HepG2 (cell line): ENCODE data around the gene FRMD8. TPM values are rescaled to one million over a fixed set of nuclear protein-coding genes. Genes with fewer than 3 reads are reported as not detected.

Experiments used
- CEBPB ChIP-seq: IDR thresholded peaks from 2 replicates; pipeline ENCODE4 v1.6.1; 2011; ENCODE audit warnings: low read depth, low read length, improper control_type of control experiment, borderline replicate concordance
- FOXK1 ChIP-seq: sonication (generic); formaldehyde crosslinking; IDR thresholded peaks from 2 replicates; pipeline ENCODE4 v1.4.0; 2020; ENCODE audit warnings: low read depth, missing genetic modification reagents, borderline replicate concordance
- HNRNPH1 ChIP-seq: fragments of 200-400 bp; formaldehyde crosslinking; optimal IDR thresholded peaks from 2 replicates; pipeline ENCODE3; 2017; ENCODE audit warnings: mild to moderate bottlenecking, low read depth, low read length
- IRF2 ChIP-seq: IDR thresholded peaks from 2 replicates; pipeline ENCODE4 v1.6.1; 2018; ENCODE audit warnings: missing genetic modification reagents, missing compliant biosample characterization
- JDP2 ChIP-seq: sonication (generic); formaldehyde crosslinking; IDR thresholded peaks from 2 replicates; pipeline ENCODE4 v1.8.1; 2022; ENCODE audit warnings: missing genetic modification reagents, borderline replicate concordance
- NONO ChIP-seq, 2 experiments: fragments of 450-650 bp in 1 of 2; sonication (generic) in 1 of 2; formaldehyde crosslinking in 1 of 2; IDR thresholded peaks in 1 of 2; conservative IDR thresholded peaks in 1 of 2; 2 replicates each; pipeline versions ENCODE4 v1.6.1 to v1.8.0; 2017 to 2022; ENCODE audit warnings: mild to moderate bottlenecking in 1 of 2, missing genetic modification reagents in 1 of 2, moderate library complexity in 1 of 2
- PCBP2 ChIP-seq: fragments of 200-400 bp; formaldehyde crosslinking; optimal IDR thresholded peaks from 2 replicates; pipeline ENCODE3; 2018; ENCODE audit warnings: low read length, low read depth; ENCODE audit not compliant: poor library complexity, severe bottlenecking
- POLR2A ChIP-seq, 2 experiments: IDR thresholded peaks; 2 replicates each; pipeline ENCODE4 v1.6.1; 2011; ENCODE audit warnings: low read depth in 2 of 2, low read length in 2 of 2, mild to moderate bottlenecking in 1 of 2, moderate library complexity in 1 of 2; ENCODE audit not compliant: insufficient read depth in 1 of 2
- PRDM10 ChIP-seq: sonication (generic); formaldehyde crosslinking; IDR thresholded peaks from 2 replicates; pipeline ENCODE4 v1.4.0; 2020; ENCODE audit warnings: low read depth, missing genetic modification reagents
- RBFOX2 ChIP-seq: fragments of 200-400 bp; formaldehyde crosslinking; IDR thresholded peaks from 2 replicates; pipeline ENCODE4 v1.6.1; 2017; ENCODE audit warnings: low read depth, mild to moderate bottlenecking, low read length
- RBM22 ChIP-seq: fragments of 200-400 bp; formaldehyde crosslinking; optimal IDR thresholded peaks from 2 replicates; pipeline ENCODE3; 2017; ENCODE audit warnings: mild to moderate bottlenecking, low read length, moderate library complexity
- SRSF4 ChIP-seq: fragments of 200-400 bp; formaldehyde crosslinking; IDR thresholded peaks from one replicate; pipeline ENCODE4 v1.6.1; 2018; ENCODE audit warnings: mild to moderate bottlenecking, low read depth, low read length, moderate library complexity; ENCODE audit not compliant: poor library complexity, severe bottlenecking
- SRY ChIP-seq: sonication (generic); formaldehyde crosslinking; IDR thresholded peaks from 2 replicates; pipeline ENCODE4 v1.8.0; 2022; ENCODE audit warnings: mild to moderate bottlenecking, missing genetic modification reagents
- SYNCRIP ChIP-seq: fragments of 200-400 bp; formaldehyde crosslinking; IDR thresholded peaks from 2 replicates; pipeline ENCODE4 v1.6.1; 2018; ENCODE audit warnings: mild to moderate bottlenecking, low read depth, low read length; ENCODE audit not compliant: insufficient read depth
- TIGD3 ChIP-seq: sonication (generic); formaldehyde crosslinking; IDR thresholded peaks from 2 replicates; pipeline ENCODE4 v1.5.1; 2020; ENCODE audit warnings: mild to moderate bottlenecking, missing genetic modification reagents, borderline replicate concordance
- ZBTB14 ChIP-seq: sonication (generic); formaldehyde crosslinking; IDR thresholded peaks from 2 replicates; pipeline ENCODE4 v1.4.0; 2020; ENCODE audit warnings: missing genetic modification reagents
- ZBTB38 ChIP-seq: sonication (generic); formaldehyde crosslinking; IDR thresholded peaks from 2 replicates; pipeline ENCODE4 v1.5.1; 2020; ENCODE audit warnings: mild to moderate bottlenecking, missing genetic modification reagents
- ZFP82 ChIP-seq: sonication (generic); formaldehyde crosslinking; IDR thresholded peaks from 2 replicates; pipeline ENCODE4 v1.5.1; 2020; ENCODE audit warnings: mild to moderate bottlenecking, missing genetic modification reagents, borderline replicate concordance
- ZNF124 ChIP-seq: sonication (generic); formaldehyde crosslinking; IDR thresholded peaks from 2 replicates; pipeline ENCODE4 v1.4.0; 2020; ENCODE audit warnings: missing genetic modification reagents
- ZNF335 ChIP-seq: sonication (generic); formaldehyde crosslinking; IDR thresholded peaks from 2 replicates; pipeline ENCODE4 v1.4.0; 2020; ENCODE audit warnings: missing genetic modification reagents
- ZNF572 ChIP-seq: sonication (generic); formaldehyde crosslinking; IDR thresholded peaks from 2 replicates; pipeline ENCODE4 v1.5.1; 2020; ENCODE audit warnings: mild to moderate bottlenecking, missing genetic modification reagents
- ZNF740 ChIP-seq: sonication (generic); formaldehyde crosslinking; IDR thresholded peaks from 2 replicates; pipeline ENCODE4 v1.4.0; 2020; ENCODE audit warnings: missing genetic modification reagents
- ZSCAN12 ChIP-seq: sonication (generic); formaldehyde crosslinking; IDR thresholded peaks from 2 replicates; pipeline ENCODE4 v1.9.0; 2021; ENCODE audit warnings: mild to moderate bottlenecking, missing genetic modification reagents
- polyA plus RNA-seq, 8 experiments: library from polyadenylated mRNA; depleted of rRNA in 3 of 8; stranded (reverse) in 7 of 8; unstranded in 1 of 8; fragments of >200 nt; fragmentation: Illumina TruSeq in 4 of 8; extraction: Trizol in 4 of 8; gene quantifications; 2 replicates each; pipeline versions ENCODE4 v1.2.1 to v1.2.3, GENCODE V29; 2011 to 2016; ENCODE audit warnings: low read depth in 4 of 8, missing spikeins in 1 of 8, mixed read lengths in 1 of 8; ENCODE audit not compliant: insufficient read depth in 1 of 8
- total RNA-seq, 5 experiments: library from RNA; depleted of rRNA; stranded (reverse); fragments of >200 nt; fragmentation: Illumina TruSeq; extraction: Trizol; gene quantifications; 2 replicates each; pipeline ENCODE4 v1.2.3, GENCODE V29; 2016; ENCODE audit warnings: low read depth in 1 of 5

FRMD8 gene
- total and polyA plus RNA-seq, 2 of the 13 experiments (the other 11 are each of a cell fraction or from before 2014, with no cell fraction given): 5.8 to 20.6 TPM

GRCh38 chr11:65425105-65425970, 38.9 kb downstream of the FRMD8 start (continued):
- TF ChIP-seq RBM22 (peak; percentile 92), ZNF124 (no peak), RBFOX2 (peak; percentile 30), ZBTB38 (no peak), IRF2 (no peak), FOXK1 (CRISPR knock-in tag) (no peak), SYNCRIP (no peak), POLR2A (IDR thresholded peaks at IDR 0.05; ENCODE audit: insufficient read depth in 1 of 2, low read depth in 2 of 2, low read length in 2 of 2) (peak in 1 of 2 experiments; percentile 97; a peak in 2 of 4 replicates), SRSF4 (peak; percentile 35), CEBPB (no peak), JDP2 (CRISPR knock-in tag) (no peak), PCBP2 (no peak), ZNF740 (CRISPR knock-in tag) (no peak), NONO (IDR thresholded peaks at IDR 0.05) (no peak), NONO (CRISPR knock-in tag; conservative IDR thresholded peaks at IDR 0.05) (no peak), ZBTB14 (CRISPR knock-in tag) (no peak), ZNF335 (no peak), ZNF572 (CRISPR knock-in tag) (no peak), SRY (no peak; the same call in 1 of the 2 replicates), ZSCAN12 (CRISPR knock-in tag) (no peak), PRDM10 (CRISPR knock-in tag) (no peak), TIGD3 (CRISPR knock-in tag) (no peak), HNRNPH1 (no peak), ZFP82 (CRISPR knock-in tag) (no peak)
